Smooth muscle cell (in vitro differentiated cells): Measurements from ENCODE around the gene GRM8. TPM values are rescaled to one million over a fixed set of nuclear protein-coding genes. Genes with fewer than 3 reads are reported as not detected.

ENCODE experiments used
- DNase-seq: peaks from one replicate; lab custom pipeline; 2025; ENCODE audit not compliant: unreplicated experiment; lab: John Stamatoyannopoulos, UW
- H2AFZ ChIP-seq: fragments of 200-600 bp; sonication (generic); 2 replicates; pipeline ENCODE4 v1.6.0; 2016; ENCODE audit warnings: antibody characterized with exemption, low read depth, mild to moderate bottlenecking
- H3F3A ChIP-seq: fragments of 200-600 bp; sonication (generic); 2 replicates; pipeline ENCODE4 v1.6.0; 2017; ENCODE audit warnings: antibody characterized with exemption, low read depth
- H3K27ac ChIP-seq: fragments of 200-600 bp; sonication (generic); 2 replicates; pipeline ENCODE4 v1.5.1; 2016; ENCODE audit warnings: low read depth, mild to moderate bottlenecking
- H3K27me3 ChIP-seq: fragments of 200-600 bp; sonication (generic); 2 replicates; pipeline ENCODE4 v1.6.1; 2016; ENCODE audit warnings: low read depth, mild to moderate bottlenecking
- H3K36me3 ChIP-seq: fragments of 200-600 bp; sonication (generic); 2 replicates; pipeline ENCODE4 v1.5.1; 2016; ENCODE audit warnings: low read depth
- H3K4me1 ChIP-seq: fragments of 200-600 bp; sonication (generic); 2 replicates; pipeline ENCODE4 v1.5.1; 2016; ENCODE audit warnings: low read depth
- H3K4me2 ChIP-seq: fragments of 200-600 bp; sonication (generic); 2 replicates; pipeline ENCODE4 v1.6.0; 2016; ENCODE audit warnings: mild to moderate bottlenecking
- H3K4me3 ChIP-seq: fragments of 200-600 bp; sonication (generic); 2 replicates; pipeline ENCODE4 v1.5.1; 2016; ENCODE audit warnings: mild to moderate bottlenecking
- H3K79me2 ChIP-seq: fragments of 200-600 bp; sonication (generic); 2 replicates; pipeline ENCODE4 v1.6.0; 2016; ENCODE audit warnings: low read depth, mild to moderate bottlenecking
- H3K9ac ChIP-seq: fragments of 200-600 bp; sonication (generic); 2 replicates; pipeline ENCODE4 v1.6.0; 2016; ENCODE audit warnings: low read depth
- H3K9me3 ChIP-seq: fragments of 200-600 bp; sonication (generic); replicated peaks from 2 replicates; pipeline ENCODE4 v1.5.1; 2016; ENCODE audit warnings: low read depth
- H4K20me1 ChIP-seq: fragments of 200-600 bp; sonication (generic); 2 replicates; pipeline ENCODE4 v1.6.0; 2016; ENCODE audit warnings: low read depth
- CTCF ChIP-seq: fragments of 200-600 bp; sonication (generic); IDR thresholded peaks from 2 replicates; pipeline ENCODE4 v1.5.1; 2017; ENCODE audit warnings: borderline replicate concordance, mild to moderate bottlenecking, antibody characterized with exemption; ENCODE audit not compliant: insufficient read depth, poor library complexity, severe bottlenecking
- WGBS: methylation state at CpG from one replicate; pipeline ENCODE4 v1.1.7; 2016; ENCODE audit warnings: low lambda C conversion rate; 5-methylcytosine and 5-hydroxymethylcytosine counted together
- polyA plus RNA-seq: library from polyadenylated mRNA; unstranded; fragments of >200 nt; fragmentation: Nextera tagmentation; extraction: Ambion mirVana; gene quantifications from 2 replicates; pipeline ENCODE4 v1.2.1, GENCODE V29; 2016
- total RNA-seq: library from RNA; depleted of rRNA; stranded (reverse); fragments of >200 nt; gene quantifications from 2 replicates; pipeline ENCODE4 v1.2.3, GENCODE V29; 2014

Gene GRM8
- total and polyA plus RNA-seq, 2 experiments from 2014 or later: 9.8 to 20.5 TPM

DNA sequence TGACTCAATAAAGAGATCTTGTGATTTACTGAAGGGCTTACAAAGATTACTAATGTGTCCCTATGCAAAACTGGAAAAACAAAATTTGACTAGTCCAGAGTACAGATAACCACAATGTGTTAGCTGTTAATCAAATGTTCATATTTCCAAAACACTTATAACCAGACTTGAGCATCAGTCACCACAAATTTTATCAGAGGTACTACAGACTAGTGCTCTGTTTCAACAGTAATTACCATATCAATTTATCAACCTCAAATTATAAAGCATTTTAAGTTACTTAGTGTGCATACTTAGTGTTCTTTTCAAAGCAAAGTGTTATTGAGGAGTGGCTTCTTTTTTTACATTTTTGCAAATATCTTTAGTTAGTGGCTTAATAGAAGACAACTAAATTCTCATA is 765.9 kb downstream of the GRM8 start:
- Histone ChIP-seq H3K9ac (no peak overlapping the region), H3K27me3 (no peaks in the 10 kb centered on the region), H3K36me3 (no peaks in the 10 kb centered on the region), H3K4me1 (no peaks in the 10 kb centered on the region), H3K9me3 (no peaks in the 10 kb centered on the region), H2AFZ (no peak overlapping the region), H3F3A (no peaks in the 10 kb centered on the region), H4K20me1 (no peaks in the 10 kb centered on the region), H3K79me2 (no peaks in the 10 kb centered on the region), H3K4me3 (no peak overlapping the region), H3K27ac (no peak overlapping the region), H3K4me2 (no peak overlapping the region)
- TF ChIP-seq CTCF: no peak
- DNase-seq: no peak

GRCh38 chr7:126485791-126486190 is 767.0 kb downstream of the GRM8 start:
- no peaks in the 10 kb centered on the region for H3K79me2 ChIP-seq
- WGBS: 87% methylated on average over 4 of the region's 4 CpGs

DNA sequence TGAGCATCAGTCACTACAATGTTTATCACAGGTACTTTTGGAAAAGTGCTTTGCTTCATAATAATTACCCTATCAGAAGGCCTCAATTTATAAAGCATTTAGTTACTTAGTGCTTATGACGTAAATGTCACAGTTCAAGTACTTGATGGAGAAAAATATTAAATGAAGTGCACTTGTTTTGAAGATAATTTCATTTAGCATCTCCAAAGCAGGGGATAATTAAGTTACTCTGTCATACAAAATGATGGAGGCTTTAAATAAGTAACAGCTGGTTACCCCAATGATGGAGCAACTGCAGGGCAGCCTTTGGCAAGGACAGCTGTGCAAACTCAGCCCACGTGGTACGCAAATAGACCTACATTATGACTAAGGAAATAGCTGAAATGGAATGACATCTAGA is 768.8 kb downstream of the GRM8 start:
- no peaks in the 10 kb centered on the region for H3K27me3 ChIP-seq
- no peak overlapping the region for H3K4me2 ChIP-seq

More at GRCh38 chr7:126485791-126486190, 767.0 kb downstream of the GRM8 start:
- no peak for TF ChIP-seq CTCF
- H3K4me1 ChIP-seq: no peaks in the 10 kb centered on the region
- H3K27me3 ChIP-seq: no peaks in the 10 kb centered on the region
- no peaks in the 10 kb centered on the region for H3K9me3 ChIP-seq
- H3K36me3 ChIP-seq: no peaks in the 10 kb centered on the region
- DNase-seq: no peak
- no peaks in the 10 kb centered on the region for H4K20me1 ChIP-seq
- no peak overlapping the region for H3K9ac ChIP-seq
- H2AFZ ChIP-seq: no peak overlapping the region
- H3K4me2 ChIP-seq: no peak overlapping the region
- H3F3A ChIP-seq: no peaks in the 10 kb centered on the region
- H3K4me3 ChIP-seq: no peak overlapping the region
- H3K27ac ChIP-seq: no peak overlapping the region

More for the DNA sequence above, 768.8 kb downstream of the GRM8 start:
- H3K9ac ChIP-seq: no peak overlapping the region
- H3K36me3 ChIP-seq: no peaks in the 10 kb centered on the region
- H3K4me3 ChIP-seq: no peak overlapping the region
- DNase-seq: no peak
- no peaks in the 10 kb centered on the region for H3K4me1 ChIP-seq
- TF ChIP-seq CTCF: no peak
- WGBS: 94% methylated on average over 3 of the region's 3 CpGs
- H4K20me1 ChIP-seq: no peaks in the 10 kb centered on the region
- H3K79me2 ChIP-seq: no peaks in the 10 kb centered on the region
- no peak overlapping the region for H2AFZ ChIP-seq
- H3K9me3 ChIP-seq: no peaks in the 10 kb centered on the region
- H3K27ac ChIP-seq: no peak overlapping the region
- H3F3A ChIP-seq: no peaks in the 10 kb centered on the region
